Measurements from ENCODE around the gene EIF2D. TPM values are rescaled to one million over a fixed set of nuclear protein-coding genes. Genes with fewer than 3 reads are reported as not detected.

The EIF2D gene
- total RNA-seq, 1 donor from 2014 or later: 45.7 TPM

GRCh38 chr1:206580438-206581113, 31.7 kb downstream of the EIF2D start:
- Mint-ChIP-seq H3K27ac (no peak overlapping the region), H3K9me3 (no peaks in the 10 kb centered on the region), H3K36me3 (no peaks in the 10 kb centered on the region), H3K4me3 (no peak overlapping the region), H3K4me1 (ENCODE audit: unreplicated experiment) (peaks cover 8% of the 10 kb centered on the region), H3K27me3 (peaks cover 10% of the 10 kb centered on the region)
- no peak for DNase-seq (ENCODE audit: extremely low spot score, unreplicated experiment)
- no peak for TF ChIP-seq CTCF (conservative IDR thresholded peaks at IDR 0.05)

GRCh38 chr1:206579747-206580437, 32.4 kb downstream of the EIF2D start:
- no peak for TF ChIP-seq CTCF (conservative IDR thresholded peaks at IDR 0.05)
- no peak overlapping the region for H3K27ac Mint-ChIP-seq
- H3K4me1 Mint-ChIP-seq (ENCODE audit: unreplicated experiment): peaks cover 8% of the 10 kb centered on the region
- peaks cover 10% of the 10 kb centered on the region for H3K27me3 Mint-ChIP-seq
- H3K4me3 Mint-ChIP-seq: no peak overlapping the region
- H3K9me3 Mint-ChIP-seq: no peaks in the 10 kb centered on the region
- no peaks in the 10 kb centered on the region for H3K36me3 Mint-ChIP-seq
- no peak for DNase-seq (ENCODE audit: extremely low spot score, unreplicated experiment)

- Mint-ChIP-seq H3K27me3 (peaks cover 10% of the 10 kb centered on the region), H3K9me3 (no peaks in the 10 kb centered on the region), H3K4me3 (no peak overlapping the region), H3K36me3 (no peaks in the 10 kb centered on the region), H3K27ac (no peak overlapping the region), H3K4me1 (ENCODE audit: unreplicated experiment) (peaks cover 8% of the 10 kb centered on the region)
- no peak for DNase-seq (ENCODE audit: extremely low spot score, unreplicated experiment)
- TF ChIP-seq CTCF (conservative IDR thresholded peaks at IDR 0.05): no peak
These were observed 33.3 kb downstream of the EIF2D start for GRCh38 chr1:206578978-206579374.

GRCh38 chr1:206578068-206578977, 33.9 kb downstream of the EIF2D start:
- Mint-ChIP-seq H3K4me1 (ENCODE audit: unreplicated experiment) (peaks cover 5% of the 10 kb centered on the region), H3K9me3 (no peaks in the 10 kb centered on the region), H3K27ac (no peak overlapping the region), H3K36me3 (no peaks in the 10 kb centered on the region), H3K4me3 (no peak overlapping the region), H3K27me3 (peaks cover 8% of the 10 kb centered on the region)
- DNase-seq (ENCODE audit: extremely low spot score, unreplicated experiment): no peak
- no peak for TF ChIP-seq CTCF (conservative IDR thresholded peaks at IDR 0.05)

GRCh38 chr1:206577626-206578025, 34.6 kb downstream of the EIF2D start:
- H3K27ac Mint-ChIP-seq: no peak overlapping the region
- DNase-seq (ENCODE audit: extremely low spot score, unreplicated experiment): no peak
- no peaks in the 10 kb centered on the region for H3K9me3 Mint-ChIP-seq
- H3K27me3 Mint-ChIP-seq: peaks cover 8% of the 10 kb centered on the region
- H3K4me3 Mint-ChIP-seq: no peak overlapping the region
- peaks cover 5% of the 10 kb centered on the region for H3K4me1 Mint-ChIP-seq (ENCODE audit: unreplicated experiment)
- no peak for TF ChIP-seq CTCF (conservative IDR thresholded peaks at IDR 0.05)
- H3K36me3 Mint-ChIP-seq: no peaks in the 10 kb centered on the region

Data from type B pancreatic cell (in vitro differentiated cells).